ENCODE data around the gene LRRC18.

LRRC18 gene

GRCh38 chr10:48946332-48946731 lies 6.7 kb upstream of the LRRC18 start:
- TF ChIP-seq CTCF (IDR thresholded peaks at IDR 0.05; ENCODE audit: low read depth, low read length): no peak
- no peak overlapping the region for H3K4me3 ChIP-seq (ENCODE audit: low read depth, low read length)

GRCh38 chr10:48945441-48946130 lies 5.9 kb upstream of the LRRC18 start:
- H3K4me3 ChIP-seq (ENCODE audit: low read depth, low read length): no peak overlapping the region
- TF ChIP-seq CTCF (IDR thresholded peaks at IDR 0.05; ENCODE audit: low read depth, low read length): no peak

- TF ChIP-seq CTCF (IDR thresholded peaks at IDR 0.05; ENCODE audit: low read depth, low read length): no peak
These were observed 4.5 kb upstream of the LRRC18 start for GRCh38 chr10:48944171-48944570.

GRCh38 chr10:48943096-48943495 lies 3.5 kb upstream of the LRRC18 start:
- no peak for TF ChIP-seq CTCF (IDR thresholded peaks at IDR 0.05; ENCODE audit: low read depth, low read length)
- no peak overlapping the region for H3K4me3 ChIP-seq (ENCODE audit: low read depth, low read length)

More at GRCh38 chr10:48944171-48944570, 4.5 kb upstream of the LRRC18 start:
- H3K4me3 ChIP-seq (ENCODE audit: low read depth, low read length): no peak overlapping the region

- no peak for TF ChIP-seq CTCF (IDR thresholded peaks at IDR 0.05; ENCODE audit: low read depth, low read length)
These were observed 1.9 kb upstream of the LRRC18 start for GRCh38 chr10:48941427-48942075.

GRCh38 chr10:48940958-48941357 lies 1.3 kb upstream of the LRRC18 start:
- no peak overlapping the region for H3K4me3 ChIP-seq (ENCODE audit: low read depth, low read length)
- no peak for TF ChIP-seq CTCF (IDR thresholded peaks at IDR 0.05; ENCODE audit: low read depth, low read length)

More at GRCh38 chr10:48941427-48942075, 1.9 kb upstream of the LRRC18 start:
- H3K4me3 ChIP-seq (ENCODE audit: low read depth, low read length): no peak overlapping the region

- no peak overlapping the region for H3K4me3 ChIP-seq (ENCODE audit: low read depth, low read length)
- TF ChIP-seq CTCF (IDR thresholded peaks at IDR 0.05; ENCODE audit: low read depth, low read length): no peak
These were observed 732 bp upstream of the LRRC18 start for GRCh38 chr10:48940372-48940771.
